HUES6 (cell line): ENCODE measurements around the gene FAM13A.

Source experiments
- H3K27ac ChIP-seq: 2 replicates; pipeline ENCODE4 v1.7.0; 2013; ENCODE audit warnings: low read depth, mild to moderate bottlenecking, low read length, inconsistent platforms
- H3K27me3 ChIP-seq: 2 replicates; pipeline ENCODE4 v1.6.1; 2013; ENCODE audit warnings: low read length; ENCODE audit not compliant: control insufficient read depth, insufficient read depth
- H3K36me3 ChIP-seq: 2 replicates; pipeline ENCODE4 v1.6.1; 2013; ENCODE audit warnings: low read length; ENCODE audit not compliant: control insufficient read depth, insufficient read depth
- H3K4me1 ChIP-seq: 2 replicates; pipeline ENCODE4 v1.6.1; 2013; ENCODE audit warnings: low read length; ENCODE audit not compliant: control insufficient read depth, insufficient read depth
- H3K4me3 ChIP-seq: 2 replicates; pipeline ENCODE4 v1.5.1; 2013; ENCODE audit warnings: low read depth, low read length
- H3K9ac ChIP-seq: one replicate; pipeline ENCODE4 v1.6.1; 2013; ENCODE audit warnings: mild to moderate bottlenecking, low read length
- H3K9me3 ChIP-seq: 2 replicates; pipeline ENCODE4 v1.6.1; 2013; ENCODE audit warnings: low read depth, low read length; ENCODE audit not compliant: control insufficient read depth, insufficient read depth

FAM13A gene

DNA sequence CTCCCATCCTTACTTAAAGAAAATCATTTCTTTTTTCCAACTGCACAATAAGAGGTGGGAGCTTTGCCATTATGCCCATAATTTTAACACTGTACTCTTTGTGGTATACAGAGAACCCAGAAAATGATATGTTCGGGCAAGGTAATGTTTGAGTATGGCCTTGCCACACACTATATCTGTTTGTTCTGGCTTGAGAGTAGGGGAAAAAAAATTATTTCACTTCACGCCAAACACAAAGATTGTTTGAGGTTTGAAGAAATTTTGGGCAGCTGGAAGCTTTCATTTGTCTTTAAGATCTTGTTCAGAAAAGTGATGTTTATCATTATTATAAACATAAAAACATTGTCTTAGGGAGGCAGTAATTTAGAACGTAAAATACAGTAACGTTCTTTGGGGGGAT lies 244.0 kb downstream of the FAM13A start:
- H3K9me3 ChIP-seq: no peaks in the 10 kb centered on the region
- H3K4me1 ChIP-seq: 0 out of 2 replicates have a peak, but pooled peaks cover 3% of the 10 kb centered on the region

DNA sequence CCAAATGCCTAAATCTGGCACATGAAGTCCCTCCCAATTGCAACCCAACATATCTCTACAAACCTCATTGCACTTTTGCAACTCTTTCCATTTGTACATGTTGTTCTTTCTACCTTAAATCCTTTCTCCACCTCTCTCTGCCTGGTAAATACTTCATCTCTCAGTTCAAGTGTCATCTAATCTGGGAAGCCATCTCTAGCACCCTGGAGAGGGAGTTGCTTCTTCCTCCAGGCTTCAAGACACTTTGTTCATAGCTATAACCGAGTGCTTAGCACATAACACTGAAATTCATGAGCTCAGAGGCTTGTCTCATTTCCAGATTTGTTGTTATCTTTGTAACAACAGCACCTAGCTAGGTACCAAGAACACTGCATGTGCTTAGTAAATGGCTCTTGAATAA lies 244.6 kb downstream of the FAM13A start:
- no peaks in the 10 kb centered on the region for H3K27me3 ChIP-seq
- 0 out of 2 replicates have a peak, but pooled peaks cover 3% of the 10 kb centered on the region for H3K4me1 ChIP-seq
- H3K9me3 ChIP-seq: no peaks in the 10 kb centered on the region
- H3K36me3 ChIP-seq: no peaks in the 10 kb centered on the region
- no peak overlapping the region for H3K9ac ChIP-seq
- no peak overlapping the region for H3K27ac ChIP-seq
- no peak overlapping the region for H3K4me3 ChIP-seq

More for the DNA sequence above, 244.0 kb downstream of the FAM13A start:
- Histone ChIP-seq H3K9ac (no peak overlapping the region), H3K27me3 (no peaks in the 10 kb centered on the region), H3K4me3 (no peak overlapping the region), H3K36me3 (no peaks in the 10 kb centered on the region), H3K27ac (no peak overlapping the region)

DNA sequence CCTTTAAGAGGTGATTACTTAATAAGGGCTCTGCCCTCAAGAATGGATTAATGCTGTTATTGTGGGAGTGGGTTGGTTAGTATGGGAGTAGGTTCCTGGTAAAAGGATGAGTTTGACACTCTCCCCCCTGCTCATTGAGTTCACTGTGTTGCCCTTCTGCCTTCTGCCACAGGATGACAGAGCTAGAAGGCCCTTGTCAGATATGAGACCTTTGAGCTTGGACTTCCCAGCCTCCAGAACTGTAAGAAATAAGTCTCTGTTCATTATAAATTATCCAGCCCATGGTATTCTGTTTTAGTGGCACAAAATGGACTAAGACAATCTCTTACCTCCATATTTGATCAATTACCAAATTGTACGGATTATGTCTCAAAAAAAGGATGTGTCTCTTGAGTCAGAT lies 245.1 kb downstream of the FAM13A start:
- Histone ChIP-seq H3K9ac (no peak overlapping the region), H3K36me3 (no peaks in the 10 kb centered on the region), H3K4me1 (0 out of 2 replicates have a peak, but pooled peaks cover 3% of the 10 kb centered on the region), H3K9me3 (no peaks in the 10 kb centered on the region), H3K27me3 (no peaks in the 10 kb centered on the region), H3K27ac (no peak overlapping the region), H3K4me3 (no peak overlapping the region)

DNA sequence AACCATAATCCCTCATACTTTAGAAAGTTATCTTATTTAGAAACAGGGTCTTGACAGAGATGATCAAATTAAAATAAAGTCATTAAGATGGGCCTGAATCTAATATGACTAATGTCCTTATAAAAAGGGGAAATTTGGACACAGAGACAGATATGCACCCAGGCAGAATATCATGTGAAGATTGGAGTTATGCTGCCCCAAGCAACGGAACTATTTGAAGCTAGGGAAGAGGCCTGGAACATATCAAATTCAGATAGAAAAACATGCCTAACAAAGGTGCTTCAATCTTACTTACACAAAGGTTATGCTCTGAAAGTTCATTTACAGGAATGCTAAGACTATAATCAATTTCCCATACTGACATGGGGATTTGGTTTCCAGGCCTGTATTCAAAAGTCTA lies 246.7 kb downstream of the FAM13A start:
- no peak overlapping the region for H3K4me3 ChIP-seq
- 0 out of 2 replicates have a peak, but pooled peaks cover 3% of the 10 kb centered on the region for H3K4me1 ChIP-seq
- no peaks in the 10 kb centered on the region for H3K27me3 ChIP-seq
- no peaks in the 10 kb centered on the region for H3K9me3 ChIP-seq
- H3K9ac ChIP-seq: no peak overlapping the region
- H3K27ac ChIP-seq: no peak overlapping the region
- H3K36me3 ChIP-seq: no peaks in the 10 kb centered on the region

DNA sequence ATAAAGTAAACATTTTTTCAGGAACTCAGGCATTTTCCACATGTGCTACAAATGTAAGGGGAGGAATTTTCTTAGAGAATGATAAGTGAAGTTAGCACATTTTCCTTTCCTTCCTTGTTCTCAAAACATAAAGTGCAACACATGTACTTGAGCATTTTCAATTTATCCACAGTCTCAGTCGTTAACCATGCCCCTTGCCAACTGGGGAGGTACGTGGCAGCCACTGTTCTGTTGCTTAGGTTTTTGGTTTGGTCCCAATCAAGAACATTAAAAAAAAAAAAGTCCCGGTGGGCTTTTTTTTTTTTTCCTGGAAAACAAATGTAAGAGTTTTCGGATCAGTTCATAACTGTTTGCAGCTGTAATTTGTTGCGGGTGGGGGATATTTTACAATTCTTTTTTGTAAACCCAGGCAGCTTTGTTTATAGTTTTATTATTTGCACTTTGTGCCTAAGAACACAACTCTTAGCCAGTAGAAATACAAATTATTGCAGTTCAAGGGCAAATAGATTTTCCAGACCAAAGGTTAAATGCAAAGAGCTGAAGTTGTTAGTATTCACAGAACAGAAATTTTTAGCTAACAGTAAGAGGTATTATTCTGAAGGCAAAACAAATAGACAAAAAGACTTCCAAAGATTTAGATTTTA lies 247.3 kb downstream of the FAM13A start:
- Histone ChIP-seq H3K27ac (no peak overlapping the region), H3K27me3 (no peaks in the 10 kb centered on the region), H3K9ac (no peak overlapping the region), H3K4me1 (no peaks in the 10 kb centered on the region), H3K4me3 (no peak overlapping the region), H3K36me3 (no peaks in the 10 kb centered on the region), H3K9me3 (no peaks in the 10 kb centered on the region)

DNA sequence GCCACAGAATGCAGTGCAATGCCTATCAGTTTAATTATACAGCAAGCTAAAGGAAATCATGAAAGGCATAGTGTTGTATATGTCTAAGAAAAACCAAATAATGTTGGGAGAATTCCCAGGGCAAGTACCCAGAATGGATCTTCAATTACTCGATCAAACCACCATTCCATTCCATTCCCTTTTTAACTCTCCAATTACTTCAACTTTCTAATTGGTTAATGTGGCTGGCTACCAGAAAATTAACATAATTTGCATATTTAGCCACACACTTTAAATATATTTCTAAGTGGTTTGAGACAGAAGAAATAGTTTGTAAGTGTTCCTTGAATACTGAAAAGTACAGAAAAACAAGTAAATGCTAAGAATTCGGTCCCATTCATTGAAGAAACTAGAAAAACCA lies 247.9 kb downstream of the FAM13A start:
- Histone ChIP-seq H3K4me1 (no peaks in the 10 kb centered on the region), H3K27ac (no peak overlapping the region), H3K27me3 (no peaks in the 10 kb centered on the region), H3K4me3 (no peak overlapping the region), H3K36me3 (no peaks in the 10 kb centered on the region), H3K9ac (no peak overlapping the region), H3K9me3 (no peaks in the 10 kb centered on the region)

DNA sequence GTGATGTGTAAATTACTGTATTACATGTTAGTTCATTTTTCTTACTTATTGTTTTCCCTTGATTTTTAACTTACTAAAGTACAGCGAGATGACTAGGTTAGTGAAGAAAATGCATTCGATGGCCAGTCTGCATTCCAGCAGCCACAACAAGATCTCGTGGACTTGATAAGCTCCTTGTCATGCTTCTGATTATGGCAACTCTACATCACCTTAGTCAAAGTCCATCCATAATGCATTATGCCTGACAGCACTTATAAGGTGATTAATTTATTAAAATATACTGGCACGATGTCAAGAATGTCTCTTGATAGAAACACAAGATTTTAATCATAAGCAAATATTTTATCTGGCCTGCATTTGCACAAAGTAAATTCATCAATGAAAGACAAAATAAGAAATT lies 249.5 kb downstream of the FAM13A start:
- Histone ChIP-seq H3K36me3 (no peaks in the 10 kb centered on the region), H3K9me3 (no peaks in the 10 kb centered on the region), H3K27ac (no peak overlapping the region), H3K4me3 (no peak overlapping the region), H3K9ac (no peak overlapping the region), H3K27me3 (no peaks in the 10 kb centered on the region), H3K4me1 (no peaks in the 10 kb centered on the region)

DNA sequence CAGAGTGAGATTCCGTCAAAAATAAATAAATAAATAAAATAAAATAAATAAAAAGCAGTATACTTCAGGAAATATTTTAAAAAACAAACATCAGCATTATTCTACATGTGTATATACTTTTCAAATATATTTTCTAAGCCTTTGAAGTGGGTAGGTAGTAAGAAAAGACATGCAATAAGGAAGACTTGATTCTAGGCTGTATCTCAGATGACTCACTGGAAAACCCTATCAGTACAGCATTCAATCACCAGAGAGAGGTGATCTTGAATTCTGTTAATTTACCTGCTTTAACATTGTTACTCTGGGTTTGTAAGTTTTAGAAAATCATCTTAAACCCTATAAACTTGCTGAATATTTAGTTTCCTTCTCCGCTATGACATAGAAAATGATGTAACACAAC lies 252.8 kb downstream of the FAM13A start:
- Histone ChIP-seq H3K36me3 (no peaks in the 10 kb centered on the region), H3K9me3 (no peaks in the 10 kb centered on the region), H3K27ac (no peak overlapping the region), H3K9ac (no peak overlapping the region), H3K4me3 (no peak overlapping the region), H3K27me3 (no peaks in the 10 kb centered on the region), H3K4me1 (no peaks in the 10 kb centered on the region)

DNA sequence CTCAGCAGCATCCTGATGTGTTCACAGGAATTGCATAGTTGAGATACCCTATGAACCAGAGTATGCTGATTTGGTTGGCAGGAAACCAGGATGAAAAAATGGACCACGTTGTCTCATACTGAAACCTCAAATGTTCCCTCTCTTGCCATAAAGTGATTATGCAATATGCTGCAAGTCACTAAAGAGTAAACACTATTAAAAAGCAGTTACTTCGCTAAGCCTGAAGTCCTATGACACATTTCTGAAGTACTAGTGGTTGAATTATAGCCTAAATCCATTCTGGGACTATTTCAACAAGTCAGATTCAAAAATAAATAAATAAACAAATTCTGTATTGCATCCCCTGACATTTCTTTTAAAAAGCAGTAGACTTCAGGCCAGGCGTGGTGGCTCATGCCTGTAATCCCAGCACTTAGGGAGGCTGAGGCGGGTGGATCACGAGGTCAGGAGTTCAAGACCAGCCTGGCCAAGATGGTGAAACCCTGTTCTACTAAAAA lies 253.3 kb downstream of the FAM13A start:
- Histone ChIP-seq H3K4me1 (no peaks in the 10 kb centered on the region), H3K4me3 (no peak overlapping the region), H3K9ac (no peak overlapping the region), H3K9me3 (no peaks in the 10 kb centered on the region), H3K27ac (no peak overlapping the region), H3K36me3 (no peaks in the 10 kb centered on the region), H3K27me3 (no peaks in the 10 kb centered on the region)

DNA sequence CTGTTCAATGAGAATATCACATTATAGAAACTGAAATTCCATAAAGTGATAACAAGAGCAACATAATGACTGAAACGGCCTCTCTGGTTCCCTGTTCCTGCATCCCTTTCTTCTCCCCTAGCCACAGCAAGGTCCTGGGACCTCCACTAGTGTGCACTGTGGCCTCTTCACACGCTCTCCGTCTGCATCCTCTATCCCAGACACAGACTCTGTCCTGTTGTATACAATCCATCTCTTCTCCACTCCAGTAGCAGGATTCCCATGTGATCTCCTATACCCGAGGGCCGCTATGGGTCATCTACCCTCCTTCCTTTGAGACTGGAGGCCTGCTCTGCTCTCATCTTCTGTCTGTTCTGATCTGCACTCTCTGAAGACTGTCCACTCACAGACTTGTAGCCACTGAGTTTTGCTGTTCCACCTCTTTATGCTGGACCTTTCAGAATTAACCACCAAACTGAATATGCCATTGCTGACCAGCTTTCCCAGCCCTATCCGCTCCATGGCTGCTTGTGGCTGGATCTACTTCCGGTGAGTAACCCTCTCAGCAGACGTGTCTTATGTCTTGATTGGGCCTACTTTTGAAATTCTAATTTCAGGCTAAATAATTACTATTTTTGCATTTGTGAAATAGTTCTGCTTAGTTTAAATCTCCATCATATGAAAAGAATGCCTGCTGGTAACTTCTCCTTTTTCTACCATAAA lies 254.2 kb downstream of the FAM13A start:
- no peak overlapping the region for H3K27ac ChIP-seq

DNA sequence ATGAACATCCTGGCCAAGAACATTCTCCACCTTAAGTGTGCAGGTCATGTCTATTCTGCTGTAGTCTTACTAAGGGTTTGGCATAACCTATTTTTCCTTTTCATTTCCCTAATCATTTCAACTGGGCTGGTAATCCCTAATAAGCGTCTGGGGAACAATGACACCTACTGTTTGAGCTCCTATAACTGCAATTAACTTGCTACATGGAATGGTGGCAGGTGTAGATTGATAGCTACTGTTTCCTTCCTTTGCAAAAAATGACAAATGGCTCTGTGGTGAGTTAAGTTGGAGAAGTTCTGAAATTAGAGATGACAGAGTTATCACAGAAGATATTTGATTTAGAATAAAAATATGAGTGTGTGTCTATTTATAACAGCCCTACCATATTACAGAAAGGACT lies 254.8 kb downstream of the FAM13A start:
- Histone ChIP-seq H3K27me3 (no peaks in the 10 kb centered on the region), H3K27ac (no peak overlapping the region), H3K4me1 (no peaks in the 10 kb centered on the region), H3K4me3 (no peak overlapping the region), H3K36me3 (no peaks in the 10 kb centered on the region), H3K9me3 (no peaks in the 10 kb centered on the region), H3K9ac (no peak overlapping the region)

More for the DNA sequence above, 254.2 kb downstream of the FAM13A start:
- Histone ChIP-seq H3K27me3 (no peaks in the 10 kb centered on the region), H3K4me3 (no peak overlapping the region), H3K36me3 (no peaks in the 10 kb centered on the region), H3K9me3 (no peaks in the 10 kb centered on the region), H3K4me1 (no peaks in the 10 kb centered on the region), H3K9ac (no peak overlapping the region)
